Breast epithelium (tissue), 4 donors: ENCODE results near the gene ICAM5. TPM values are rescaled to one million over a fixed set of nuclear protein-coding genes. Genes with fewer than 3 reads are reported as not detected.

Source experiments
- DNase-seq, 2 donors: peaks; one replicate each; pipeline ENCODE4 v3.0.0-alpha.2; 2019; ENCODE audit warnings: low spot score in 2 of 2
- H3K27ac ChIP-seq, 2 donors: fragments of 200-600 bp; sonication (generic) in 1 of 2; one replicate each; pipeline ENCODE4 v1.5.1; 2016 to 2019; ENCODE audit warnings: mild to moderate bottlenecking in 1 of 2
- H3K27me3 ChIP-seq, 2 donors: fragments of 200-600 bp; sonication (generic) in 1 of 2; one replicate each; pipeline versions ENCODE4 v1.5.1 to v1.6.0; 2017 to 2019; ENCODE audit warnings: control low read depth in 1 of 2, mild to moderate bottlenecking in 1 of 2
- H3K36me3 ChIP-seq: fragments of 200-600 bp; one replicate; pipeline ENCODE4 v1.5.1; 2019
- H3K4me1 ChIP-seq, 2 donors: fragments of 200-600 bp; sonication (generic); one replicate each; pipeline ENCODE4 v1.5.1; 2016 to 2019; ENCODE audit warnings: control low read depth in 1 of 2
- H3K4me3 ChIP-seq, 3 donors: fragments of 200-600 bp; sonication (generic); 1 replicate in 2 of 3; 2 replicates in 1 of 3; pipeline ENCODE4 v1.5.1; 2016 to 2019; ENCODE audit warnings: mild to moderate bottlenecking in 3 of 3, moderate library complexity in 2 of 3
- H3K9me3 ChIP-seq, 2 donors: fragments of 200-600 bp; sonication (generic) in 1 of 2; one replicate each; pipeline ENCODE4 v1.5.1; 2016 to 2019; ENCODE audit warnings: control low read depth in 1 of 2
- POLR2A ChIP-seq: fragments of 450-650 bp; IDR thresholded peaks from one replicate; pipeline ENCODE4 v1.6.1; 2016; ENCODE audit warnings: antibody characterized with exemption, mild to moderate bottlenecking, moderate library complexity
- POLR2AphosphoS5 ChIP-seq, 3 donors: sonication (generic); formaldehyde crosslinking; IDR thresholded peaks; one replicate each; pipeline ENCODE4 v1.6.1; 2017; ENCODE audit warnings: antibody characterized with exemption in 3 of 3
- intact Hi-C: fragments of 100-400 bp; cut with DNase I; formaldehyde crosslinking; loops from one replicate; pipeline ENCODE4 v1.15.1; 2023; ENCODE audit warnings: low total_unique reads
- total RNA-seq, 3 donors: library from RNA; depleted of rRNA; stranded (reverse); fragments of >200 nt; gene quantifications; one replicate each; pipeline ENCODE4 v1.1.0, GENCODE V29; 2016
- TF ChIP-seq, protein P1 (sequence below), 3 donors: fragments of 450-650 bp; IDR thresholded peaks; one replicate each; pipeline ENCODE4 v1.5.1; 2016 to 2017; ENCODE audit warnings: antibody characterized with exemption in 3 of 3, mild to moderate bottlenecking in 3 of 3, moderate library complexity in 3 of 3

ICAM5 gene
- total RNA-seq, 3 donors from 2014 or later: 0.64 to 1.8 (median 1.3) TPM

DNA sequence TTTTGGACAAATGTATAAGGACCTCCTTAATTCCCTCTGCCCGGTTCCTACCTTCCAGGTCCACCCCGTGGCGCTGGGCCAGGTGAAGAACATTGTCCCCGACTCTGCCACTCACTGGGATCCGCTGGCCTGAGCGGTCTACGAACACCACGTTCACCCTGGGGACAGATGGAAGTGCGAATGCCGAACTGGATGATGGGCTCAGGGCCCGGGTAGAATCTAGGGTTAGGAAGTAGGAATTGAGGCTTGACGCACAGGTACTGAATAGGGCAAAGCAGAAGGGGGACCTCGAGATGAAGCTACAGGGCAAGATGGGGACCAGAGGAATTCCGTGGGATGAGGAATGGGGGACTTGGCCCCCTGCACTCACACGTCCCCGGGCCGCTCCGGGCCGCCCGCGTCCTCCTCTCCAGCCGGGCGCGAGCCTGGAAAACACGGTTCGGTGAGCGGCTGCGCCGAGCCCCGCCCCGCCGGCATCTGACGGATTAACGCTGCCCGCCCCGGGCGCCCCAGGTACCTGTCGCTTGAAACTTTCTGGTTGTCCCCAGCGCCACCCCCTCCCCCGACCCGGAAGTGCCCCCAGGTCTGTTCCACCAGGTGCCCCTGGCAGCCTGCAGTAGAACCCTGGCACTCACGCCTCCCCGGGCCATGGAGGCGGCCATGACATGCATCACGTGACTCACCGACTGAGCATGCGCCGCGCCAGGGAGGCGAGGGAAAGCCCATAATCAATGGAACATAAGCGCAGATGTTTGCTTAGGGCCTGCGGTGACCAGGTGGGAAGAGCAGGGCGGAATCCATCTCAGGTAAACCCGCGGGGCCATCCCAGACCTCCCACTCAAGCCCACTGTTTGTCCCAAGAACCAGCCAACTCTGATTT is 25.8 kb downstream of the ICAM5 start, which contains the start of gene FDX2:
Gene FDX2 (minus strand): TSS at position 681 of the 880 bp plus-strand sequence. CDS start 19 bp downstream, at position 662.
- Histone ChIP-seq H3K9me3 (no peaks in the 10 kb centered on the region), H3K27ac (peak within 1 kb of the TSS; percentile 54 to 72), H3K4me1 (no peaks in the 10 kb centered on the region), H3K4me3 (peak within 1 kb of the TSS; percentile 75 to 95 (median 86)), H3K27me3 (no peaks in the 10 kb centered on the region), H3K36me3 (peaks cover 1% of the 10 kb centered on the region)
- TF ChIP-seq, protein P1, sequence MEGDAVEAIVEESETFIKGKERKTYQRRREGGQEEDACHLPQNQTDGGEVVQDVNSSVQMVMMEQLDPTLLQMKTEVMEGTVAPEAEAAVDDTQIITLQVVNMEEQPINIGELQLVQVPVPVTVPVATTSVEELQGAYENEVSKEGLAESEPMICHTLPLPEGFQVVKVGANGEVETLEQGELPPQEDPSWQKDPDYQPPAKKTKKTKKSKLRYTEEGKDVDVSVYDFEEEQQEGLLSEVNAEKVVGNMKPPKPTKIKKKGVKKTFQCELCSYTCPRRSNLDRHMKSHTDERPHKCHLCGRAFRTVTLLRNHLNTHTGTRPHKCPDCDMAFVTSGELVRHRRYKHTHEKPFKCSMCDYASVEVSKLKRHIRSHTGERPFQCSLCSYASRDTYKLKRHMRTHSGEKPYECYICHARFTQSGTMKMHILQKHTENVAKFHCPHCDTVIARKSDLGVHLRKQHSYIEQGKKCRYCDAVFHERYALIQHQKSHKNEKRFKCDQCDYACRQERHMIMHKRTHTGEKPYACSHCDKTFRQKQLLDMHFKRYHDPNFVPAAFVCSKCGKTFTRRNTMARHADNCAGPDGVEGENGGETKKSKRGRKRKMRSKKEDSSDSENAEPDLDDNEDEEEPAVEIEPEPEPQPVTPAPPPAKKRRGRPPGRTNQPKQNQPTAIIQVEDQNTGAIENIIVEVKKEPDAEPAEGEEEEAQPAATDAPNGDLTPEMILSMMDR (IDR thresholded peaks at IDR 0.05): no peak
- no peak for TF ChIP-seq POLR2A
- intact Hi-C loops: no loop called here
- peak; percentile 73 to 82 for DNase-seq

DNA sequence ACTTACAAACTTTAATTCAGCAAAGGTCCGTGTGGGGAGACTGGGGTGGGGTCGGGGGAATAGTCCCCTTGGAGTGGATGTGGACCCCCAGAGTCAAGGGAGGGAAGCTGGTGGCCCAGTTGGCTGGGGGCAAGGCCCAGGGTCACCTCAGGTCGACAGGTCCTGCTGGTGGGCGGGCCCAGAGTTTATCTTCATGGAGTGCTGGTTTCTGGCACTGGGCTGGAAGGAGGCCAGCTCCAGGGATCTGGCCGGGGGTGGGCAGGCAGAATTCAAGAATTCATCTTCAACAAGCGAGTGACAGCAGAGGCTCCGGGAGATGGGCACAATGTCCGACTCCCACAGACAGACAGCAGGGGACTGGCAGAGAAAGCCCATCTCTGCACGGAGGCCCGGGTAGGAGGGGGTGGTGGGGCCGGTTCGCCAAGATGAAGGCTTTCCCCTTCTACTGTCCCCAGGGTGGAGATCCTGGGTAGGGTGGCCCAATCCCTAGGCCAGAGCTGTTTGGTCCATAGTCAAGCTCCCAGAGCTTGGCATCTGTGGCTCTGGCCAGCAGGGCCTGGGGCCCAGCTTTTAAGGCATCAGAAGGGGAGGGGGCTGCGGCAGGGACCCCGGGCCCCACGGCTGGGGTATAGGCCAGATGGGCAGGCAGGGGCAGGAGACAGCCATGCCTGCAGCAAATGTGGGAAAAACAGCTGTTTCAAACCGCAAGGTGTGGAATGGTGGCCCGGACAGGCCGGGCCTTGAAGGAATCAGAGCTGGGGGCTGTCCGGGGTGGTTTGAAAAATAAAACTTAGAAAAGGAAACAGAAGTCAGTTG is 26.7 kb downstream of the ICAM5 start:
- no peaks in the 10 kb centered on the region for H3K9me3 ChIP-seq
- peaks cover 10% of the 10 kb centered on the region for H3K36me3 ChIP-seq
- no peak for DNase-seq
- peak overlapping the region; percentile 54 to 72 for H3K27ac ChIP-seq
- intact Hi-C loops: no loop called here
- TF ChIP-seq, protein P1 (IDR thresholded peaks at IDR 0.05): no peak
- no peak for TF ChIP-seq POLR2AphosphoS5 (IDR thresholded peaks at IDR 0.05)
- no peak for TF ChIP-seq POLR2A
- no peaks in the 10 kb centered on the region for H3K4me1 ChIP-seq
- no peaks in the 10 kb centered on the region for H3K27me3 ChIP-seq
- peak overlapping the region in 2 of 3 donors; percentile 86 to 95 for H3K4me3 ChIP-seq

DNA sequence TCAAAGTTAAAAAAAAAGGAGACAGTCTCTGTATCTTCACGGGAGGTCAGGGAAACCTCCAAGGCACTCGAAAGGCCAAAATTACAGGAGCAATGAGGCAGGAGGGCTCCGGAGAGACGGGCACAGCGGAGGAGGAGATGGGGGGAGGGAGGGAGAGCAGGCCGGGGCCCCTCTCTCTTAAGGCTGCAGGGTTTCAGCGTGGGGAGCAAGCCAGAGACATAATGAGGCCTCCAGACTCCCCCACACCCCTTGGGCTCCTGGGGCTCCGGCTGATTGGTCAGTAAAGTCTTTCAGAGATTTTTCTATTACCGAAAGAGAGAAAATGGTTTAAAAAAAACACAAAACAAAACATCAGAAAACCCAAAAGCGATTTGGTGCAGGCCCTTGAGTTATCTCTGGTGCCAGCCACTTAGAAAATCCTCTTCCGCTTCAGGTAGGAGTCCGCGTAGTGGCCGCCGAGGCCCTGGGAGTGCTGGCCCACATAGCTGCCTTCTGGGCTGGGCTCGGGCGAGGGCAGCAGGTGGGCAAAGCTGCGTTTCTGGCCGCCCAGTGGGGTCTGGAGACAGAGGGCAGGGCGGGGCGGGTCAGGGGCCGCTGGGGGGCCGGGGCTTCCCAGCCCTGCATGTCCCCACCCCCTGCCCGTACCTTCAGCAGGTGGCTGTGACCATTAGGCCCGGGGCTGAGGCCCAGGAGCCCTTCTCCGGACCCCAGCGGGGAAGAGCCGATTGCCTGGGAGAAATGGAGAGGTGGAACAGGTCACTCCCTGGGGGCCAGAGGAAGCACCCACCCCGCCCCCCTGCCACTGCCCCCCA is 27.5 kb downstream of the ICAM5 start:
- DNase-seq: no peak
- intact Hi-C loops: no loop called here
- H3K4me1 ChIP-seq: no peaks in the 10 kb centered on the region

DNA sequence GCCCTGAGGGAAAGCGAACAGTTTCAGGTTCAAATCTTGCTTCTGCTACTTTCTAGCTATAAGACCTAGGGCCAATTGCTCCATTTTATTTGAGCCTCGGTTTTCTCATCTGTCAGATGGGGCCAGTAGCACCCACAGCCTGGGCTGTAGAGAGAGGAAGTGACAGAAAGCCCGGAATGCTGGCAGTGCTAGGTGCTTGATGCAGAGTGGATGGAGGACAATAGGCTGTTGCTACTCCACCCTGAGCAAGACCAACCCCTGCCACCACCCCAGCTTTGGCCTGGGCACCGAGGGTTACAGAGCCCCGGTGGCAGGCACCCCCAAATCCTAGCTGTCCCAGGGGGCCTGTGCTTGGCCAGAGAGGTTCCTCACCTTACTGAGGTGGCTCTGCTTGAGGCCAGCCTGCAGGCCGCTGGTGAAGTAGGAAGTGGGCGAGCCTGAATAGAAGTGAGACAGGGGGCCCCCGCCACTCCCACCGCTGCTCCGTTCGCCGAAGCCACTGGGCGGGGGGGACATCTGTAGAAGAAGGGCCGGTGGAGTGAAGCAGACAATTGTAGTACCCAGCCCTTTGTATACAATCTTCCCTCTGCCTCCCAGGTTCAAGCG is 28.2 kb downstream of the ICAM5 start:
- DNase-seq: no peak
- Histone ChIP-seq H3K9me3 (no peaks in the 10 kb centered on the region), H3K4me1 (no peaks in the 10 kb centered on the region), H3K4me3 (no peak overlapping the region), H3K27ac (no peak overlapping the region), H3K27me3 (no peaks in the 10 kb centered on the region), H3K36me3 (peaks cover 19% of the 10 kb centered on the region)
- TF ChIP-seq, protein P1 (IDR thresholded peaks at IDR 0.05): no peak
- TF ChIP-seq POLR2A (no peak), POLR2AphosphoS5 (IDR thresholded peaks at IDR 0.05) (no peak)
- intact Hi-C loops: no loop called here

More for the DNA sequence above, 27.5 kb downstream of the ICAM5 start:
- no peak overlapping the region for H3K27ac ChIP-seq
- H3K36me3 ChIP-seq: peaks cover 12% of the 10 kb centered on the region
- no peak for TF ChIP-seq POLR2AphosphoS5 (IDR thresholded peaks at IDR 0.05)
- no peak for TF ChIP-seq POLR2A
- TF ChIP-seq, protein P1 (IDR thresholded peaks at IDR 0.05): no peak
- H3K27me3 ChIP-seq: no peaks in the 10 kb centered on the region
- H3K4me3 ChIP-seq: no peak overlapping the region
- no peaks in the 10 kb centered on the region for H3K9me3 ChIP-seq
